Muscle of leg (tissue), 11 donors: Measurements from ENCODE around the gene STAC3. TPM values are rescaled to one million over a fixed set of nuclear protein-coding genes. Genes with fewer than 3 reads are reported as not detected.

ENCODE experiments used
- DNase-seq: peaks from one replicate; pipeline ENCODE4 v3.0.0; 2013
- H3K27ac ChIP-seq: one replicate; pipeline ENCODE4 v1.5.1; 2013; ENCODE audit warnings: mild to moderate bottlenecking, low read length, control low read depth
- H3K27me3 ChIP-seq: one replicate; pipeline ENCODE4 v1.6.1; 2013; ENCODE audit warnings: low read length; ENCODE audit not compliant: control insufficient read depth, insufficient read depth
- H3K36me3 ChIP-seq: one replicate; pipeline ENCODE4 v1.6.1; 2013; ENCODE audit warnings: low read length; ENCODE audit not compliant: control insufficient read depth, insufficient read depth
- H3K4me1 ChIP-seq: one replicate; pipeline ENCODE4 v1.6.1; 2013; ENCODE audit warnings: low read length; ENCODE audit not compliant: control insufficient read depth, insufficient read depth
- H3K4me3 ChIP-seq: one replicate; pipeline ENCODE4 v1.5.1; 2013; ENCODE audit warnings: low read length, control low read depth
- H3K9me3 ChIP-seq: replicated peaks from 2 replicates; pipeline ENCODE4 v1.6.1; 2013; ENCODE audit warnings: low read depth, low read length; ENCODE audit not compliant: control insufficient read depth
- WGBS: methylation state at CpG from one replicate; pipeline ENCODE4 v1.1.5; 2013; ENCODE audit warnings: missing lambda C conversion rate; ENCODE audit not compliant: insufficient coverage; 5-methylcytosine and 5-hydroxymethylcytosine counted together
- polyA plus RNA-seq, 8 donors: library from polyadenylated mRNA; unstranded; fragments of 120-200 nt; gene quantifications; one replicate each; pipeline versions ENCODE4 v1.2.1 to v1.2.3, GENCODE V29; 2013; ENCODE audit warnings: inconsistent platforms in 1 of 8, low replicate concordance in 1 of 8; ENCODE audit not compliant: insufficient read length in 8 of 8, insufficient read depth in 1 of 8
- total RNA-seq: library from RNA; stranded (reverse); fragments of 120-200 nt; gene quantifications from one replicate; pipeline ENCODE4 v1.2.4, GENCODE V29; 2013

Gene STAC3
- total and polyA plus RNA-seq, 9 donors, result 202 to 499 (median 426) TPM

GRCh38 chr12:57202321-57202720, 48.7 kb downstream of the STAC3 start:
- H3K36me3 ChIP-seq, result peaks cover 88% of the 10 kb centered on the region
- no peak overlapping the region for H3K27ac ChIP-seq
- H3K27me3 ChIP-seq, result no peaks in the 10 kb centered on the region
- DNase-seq, result no peak
- 85% methylated on average over 12 of the region's 19 CpGs for WGBS
- H3K9me3 ChIP-seq, result no peaks in the 10 kb centered on the region
- peaks cover 5% of the 10 kb centered on the region for H3K4me1 ChIP-seq
- H3K4me3 ChIP-seq, result no peak overlapping the region

GRCh38 chr12:57201631-57202030, 49.4 kb downstream of the STAC3 start:
- Histone ChIP-seq H3K4me1 (peaks cover 5% of the 10 kb centered on the region), H3K27me3 (no peaks in the 10 kb centered on the region), H3K27ac (no peak overlapping the region), H3K36me3 (peaks cover 93% of the 10 kb centered on the region), H3K4me3 (no peak overlapping the region), H3K9me3 (no peaks in the 10 kb centered on the region)
- no peak for DNase-seq
- 81% methylated on average over 13 of the region's 16 CpGs for WGBS

DNA sequence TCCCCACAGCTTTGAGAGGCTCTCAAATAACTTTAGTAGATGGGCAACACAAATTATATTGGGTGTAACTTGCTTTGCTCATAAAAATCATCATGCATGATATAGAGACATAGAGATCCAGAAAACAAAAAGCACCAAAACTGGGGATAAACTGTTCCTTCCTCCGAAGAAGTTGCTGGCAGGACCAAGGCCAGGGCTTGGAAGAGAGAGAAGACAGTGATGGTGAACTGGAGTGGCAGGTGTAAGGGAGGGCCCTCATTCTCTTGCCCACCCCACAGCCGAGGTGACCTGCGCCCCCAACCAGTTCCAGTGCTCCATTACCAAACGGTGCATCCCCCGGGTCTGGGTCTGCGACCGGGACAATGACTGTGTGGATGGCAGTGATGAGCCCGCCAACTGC, 49.8 kb downstream of the STAC3 start:
- DNase-seq, result no peak
- Histone ChIP-seq H3K4me3 (no peak overlapping the region), H3K36me3 (peaks cover 93% of the 10 kb centered on the region), H3K27ac (no peak overlapping the region), H3K4me1 (peaks cover 5% of the 10 kb centered on the region), H3K9me3 (no peaks in the 10 kb centered on the region), H3K27me3 (no peaks in the 10 kb centered on the region)
- WGBS, result 76% methylated on average over 6 of the region's 8 CpGs

DNA sequence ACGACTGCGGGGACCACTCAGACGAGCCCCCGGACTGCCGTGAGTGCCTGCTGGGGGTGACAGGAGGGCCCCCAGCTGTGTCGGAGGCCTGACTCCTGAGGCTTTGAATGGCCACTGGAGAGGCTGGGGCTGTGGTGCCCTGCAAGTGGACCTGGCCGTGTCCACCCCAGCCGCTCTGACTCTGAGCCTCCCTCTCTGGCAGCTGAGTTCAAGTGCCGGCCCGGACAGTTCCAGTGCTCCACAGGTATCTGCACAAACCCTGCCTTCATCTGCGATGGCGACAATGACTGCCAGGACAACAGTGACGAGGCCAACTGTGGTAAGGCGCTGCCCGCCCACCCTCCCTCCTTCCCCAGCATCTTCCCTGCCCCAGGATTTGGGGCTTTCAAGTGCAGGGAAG, 50.5 kb downstream of the STAC3 start:
- H3K36me3 ChIP-seq, result peaks cover 93% of the 10 kb centered on the region
- no peaks in the 10 kb centered on the region for H3K27me3 ChIP-seq
- WGBS, result 88% methylated on average over 14 of the region's 15 CpGs

DNA sequence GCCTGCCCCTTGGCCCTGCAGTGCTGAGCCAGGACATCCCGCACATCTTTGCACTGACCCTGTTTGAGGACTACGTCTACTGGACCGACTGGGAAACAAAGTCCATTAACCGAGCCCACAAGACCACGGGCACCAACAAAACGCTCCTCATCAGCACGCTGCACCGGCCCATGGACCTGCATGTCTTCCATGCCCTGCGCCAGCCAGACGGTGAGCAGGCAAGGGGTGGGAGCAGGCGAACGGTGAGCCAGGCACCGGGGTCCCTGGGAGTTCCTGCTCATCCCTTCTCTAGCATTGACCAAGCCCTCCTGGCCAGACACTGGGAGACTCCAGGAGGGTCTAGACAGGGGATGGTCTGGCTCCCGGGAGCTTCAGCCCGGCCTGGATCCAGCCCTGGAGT, 51.8 kb downstream of the STAC3 start:
- H3K36me3 ChIP-seq, result peaks cover 91% of the 10 kb centered on the region
- no peak overlapping the region for H3K27ac ChIP-seq
- H3K9me3 ChIP-seq, result no peaks in the 10 kb centered on the region
- 86% methylated on average over 11 of the region's 15 CpGs for WGBS
- H3K4me3 ChIP-seq, result no peak overlapping the region
- DNase-seq, result no peak
- peaks cover 5% of the 10 kb centered on the region for H3K4me1 ChIP-seq
- H3K27me3 ChIP-seq, result no peaks in the 10 kb centered on the region

More for the DNA sequence above, 50.5 kb downstream of the STAC3 start:
- Histone ChIP-seq H3K27ac (no peak overlapping the region), H3K4me3 (no peak overlapping the region), H3K4me1 (peaks cover 5% of the 10 kb centered on the region), H3K9me3 (no peaks in the 10 kb centered on the region)
- no peak for DNase-seq

- no peaks in the 10 kb centered on the region for H3K27me3 ChIP-seq
- peaks cover 5% of the 10 kb centered on the region for H3K4me1 ChIP-seq
- H3K9me3 ChIP-seq, result no peaks in the 10 kb centered on the region
- H3K27ac ChIP-seq, result no peak overlapping the region
- 89% methylated on average over 17 of the region's 17 CpGs for WGBS
- no peak overlapping the region for H3K4me3 ChIP-seq
- H3K36me3 ChIP-seq, result peaks cover 89% of the 10 kb centered on the region
- no peak for DNase-seq
These were observed 52.7 kb downstream of the STAC3 start for GRCh38 chr12:57198329-57198728.

- H3K36me3 ChIP-seq, result peaks cover 90% of the 10 kb centered on the region
- 90% methylated on average over 15 of the region's 22 CpGs for WGBS
These were observed 54.0 kb downstream of the STAC3 start for GRCh38 chr12:57196956-57197355.

GRCh38 chr12:57196439-57196838, 54.5 kb downstream of the STAC3 start:
- no peak for DNase-seq
- no peak overlapping the region for H3K4me3 ChIP-seq
- H3K9me3 ChIP-seq, result no peaks in the 10 kb centered on the region
- no peaks in the 10 kb centered on the region for H3K27me3 ChIP-seq
- H3K4me1 ChIP-seq, result no peaks in the 10 kb centered on the region
- 48% methylated on average over 4 of the region's 4 CpGs for WGBS
- H3K36me3 ChIP-seq, result peaks cover 90% of the 10 kb centered on the region
- H3K27ac ChIP-seq, result no peak overlapping the region

More at GRCh38 chr12:57196956-57197355, 54.0 kb downstream of the STAC3 start:
- Histone ChIP-seq H3K27me3 (no peaks in the 10 kb centered on the region), H3K4me3 (no peak overlapping the region), H3K27ac (no peak overlapping the region), H3K9me3 (no peaks in the 10 kb centered on the region), H3K4me1 (no peaks in the 10 kb centered on the region)
- DNase-seq, result no peak

DNA sequence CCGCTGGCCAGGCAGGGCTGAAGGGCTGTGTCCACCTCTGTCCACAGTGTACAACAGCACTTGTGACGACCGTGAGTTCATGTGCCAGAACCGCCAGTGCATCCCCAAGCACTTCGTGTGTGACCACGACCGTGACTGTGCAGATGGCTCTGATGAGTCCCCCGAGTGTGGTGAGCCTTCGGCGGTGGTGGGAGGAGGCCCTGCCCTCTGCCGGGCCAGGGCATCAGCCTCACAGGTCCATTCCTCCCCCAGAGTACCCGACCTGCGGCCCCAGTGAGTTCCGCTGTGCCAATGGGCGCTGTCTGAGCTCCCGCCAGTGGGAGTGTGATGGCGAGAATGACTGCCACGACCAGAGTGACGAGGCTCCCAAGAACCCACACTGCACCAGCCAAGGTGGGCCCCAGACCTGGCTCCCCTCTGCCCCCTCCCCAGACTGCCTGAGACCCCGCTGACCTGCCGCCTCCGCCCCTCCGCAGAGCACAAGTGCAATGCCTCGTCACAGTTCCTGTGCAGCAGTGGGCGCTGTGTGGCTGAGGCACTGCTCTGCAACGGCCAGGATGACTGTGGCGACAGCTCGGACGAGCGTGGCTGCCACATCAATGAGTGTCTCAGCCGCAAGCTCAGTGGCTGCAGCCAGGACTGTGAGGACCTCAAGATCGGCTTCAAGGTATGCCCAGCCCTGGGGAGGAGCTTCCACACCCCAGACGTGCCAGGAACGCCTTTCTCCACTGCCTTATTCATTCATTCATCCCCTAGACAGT, 55.2 kb downstream of the STAC3 start:
- H3K27ac ChIP-seq, result no peak overlapping the region
- peaks cover 91% of the 10 kb centered on the region for H3K36me3 ChIP-seq
- H3K27me3 ChIP-seq, result no peaks in the 10 kb centered on the region
- no peak overlapping the region for H3K4me3 ChIP-seq
- 70% methylated on average over 29 of the region's 34 CpGs for WGBS
- H3K4me1 ChIP-seq, result no peaks in the 10 kb centered on the region
- no peaks in the 10 kb centered on the region for H3K9me3 ChIP-seq
- DNase-seq, result no peak

- Histone ChIP-seq H3K4me3 (no peak overlapping the region), H3K27me3 (no peaks in the 10 kb centered on the region), H3K9me3 (no peaks in the 10 kb centered on the region), H3K36me3 (peaks cover 91% of the 10 kb centered on the region), H3K4me1 (no peaks in the 10 kb centered on the region), H3K27ac (no peak overlapping the region)
- no peak for DNase-seq
- 84% methylated on average over 12 of the region's 19 CpGs for WGBS
These were observed 55.8 kb downstream of the STAC3 start for GRCh38 chr12:57195186-57195585.
